ENCODE results near the gene APLF. TPM values are rescaled to one million over a fixed set of nuclear protein-coding genes. Genes with fewer than 3 reads are reported as not detected.
"Not testable (repeated sequence)": the region's sequence is repeated elsewhere in the genome, so short reads cannot be mapped to it uniquely, and the experiment has no call there.

Gene APLF
- total and polyA plus RNA-seq, 4 donors = 0.18 to 3.8 (median 1.0) TPM

DNA sequence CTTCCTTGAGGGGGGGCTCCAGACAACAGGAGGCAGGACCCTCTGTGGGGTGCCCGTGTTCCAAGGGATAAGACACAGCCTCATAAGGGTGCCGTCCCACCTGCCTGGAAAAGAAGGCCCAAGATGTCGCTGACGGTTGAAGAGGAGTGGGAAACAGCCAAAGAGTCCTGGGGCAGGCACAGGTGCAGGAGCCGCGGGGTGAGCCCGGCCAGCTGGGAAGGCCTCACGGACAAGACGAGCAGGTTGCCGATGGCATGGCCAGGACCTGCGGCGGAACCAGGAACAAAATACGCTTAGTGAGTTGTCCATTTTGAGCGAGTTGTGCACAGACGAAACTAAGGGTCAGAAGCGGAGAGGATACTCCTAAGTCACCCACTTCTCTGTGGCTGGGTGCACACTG lies 61.8 kb downstream of the APLF start:
- not testable (repeated sequence) for DNase-seq (ENCODE audit: low spot score); H3K27ac ChIP-seq (ENCODE audit: low read depth in 1 of 2, low read length in 2 of 2)
- 99% methylated on average over 16 of the region's 16 CpGs for WGBS

DNA sequence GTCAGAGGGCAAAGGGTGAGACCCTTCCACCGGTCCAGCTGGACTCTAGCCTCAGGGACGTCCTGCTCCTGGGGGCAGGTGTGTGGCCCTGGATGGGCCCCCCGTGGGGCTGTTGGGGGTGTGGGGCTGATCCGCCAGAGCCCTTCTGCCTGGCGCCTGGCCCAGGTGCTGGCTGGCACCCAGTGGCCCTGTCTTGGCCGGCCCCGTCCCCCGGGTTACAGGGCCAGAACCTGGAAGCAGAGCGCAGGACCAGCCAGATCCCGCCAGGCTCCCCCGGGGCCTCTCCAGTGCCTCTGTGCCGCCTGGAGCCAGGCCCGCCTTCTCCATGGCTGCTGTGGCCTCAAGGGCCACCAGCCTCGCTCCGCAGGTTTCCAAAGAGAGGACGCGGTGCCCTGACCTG lies 62.3 kb downstream of the APLF start:
- H3K36me3 ChIP-seq (ENCODE audit: control insufficient read depth in 4 of 4, insufficient read depth in 3 of 4, low read depth in 1 of 4, low read length in 3 of 4); H3K27me3 ChIP-seq (ENCODE audit: control insufficient read depth in 4 of 4, insufficient read depth in 4 of 4, low read length in 3 of 4); H3K9me3 ChIP-seq (ENCODE audit: control insufficient read depth in 4 of 4, low read length in 3 of 4); DNase-seq (ENCODE audit: low spot score); H3K27ac ChIP-seq (ENCODE audit: low read depth in 1 of 2, low read length in 2 of 2); H3K9ac ChIP-seq (ENCODE audit: low read depth in 1 of 2, low read length in 2 of 2); H3K4me1 ChIP-seq (ENCODE audit: control insufficient read depth in 4 of 4, insufficient read depth in 4 of 4, low read length in 3 of 4); H3K4me3 ChIP-seq (ENCODE audit: low read depth in 1 of 3, low read length in 3 of 3): not testable (repeated sequence)
- 99% methylated on average over 17 of the region's 17 CpGs for WGBS

More for the DNA sequence above, 61.8 kb downstream of the APLF start:
- H3K9me3 ChIP-seq (ENCODE audit: control insufficient read depth in 4 of 4, low read length in 3 of 4); H3K4me3 ChIP-seq (ENCODE audit: low read depth in 1 of 3, low read length in 3 of 3); H3K36me3 ChIP-seq (ENCODE audit: control insufficient read depth in 4 of 4, insufficient read depth in 3 of 4, low read depth in 1 of 4, low read length in 3 of 4); H3K9ac ChIP-seq (ENCODE audit: low read depth in 1 of 2, low read length in 2 of 2); H3K27me3 ChIP-seq (ENCODE audit: control insufficient read depth in 4 of 4, insufficient read depth in 4 of 4, low read length in 3 of 4); H3K4me1 ChIP-seq (ENCODE audit: control insufficient read depth in 4 of 4, insufficient read depth in 4 of 4, low read length in 3 of 4): not testable (repeated sequence)

DNA sequence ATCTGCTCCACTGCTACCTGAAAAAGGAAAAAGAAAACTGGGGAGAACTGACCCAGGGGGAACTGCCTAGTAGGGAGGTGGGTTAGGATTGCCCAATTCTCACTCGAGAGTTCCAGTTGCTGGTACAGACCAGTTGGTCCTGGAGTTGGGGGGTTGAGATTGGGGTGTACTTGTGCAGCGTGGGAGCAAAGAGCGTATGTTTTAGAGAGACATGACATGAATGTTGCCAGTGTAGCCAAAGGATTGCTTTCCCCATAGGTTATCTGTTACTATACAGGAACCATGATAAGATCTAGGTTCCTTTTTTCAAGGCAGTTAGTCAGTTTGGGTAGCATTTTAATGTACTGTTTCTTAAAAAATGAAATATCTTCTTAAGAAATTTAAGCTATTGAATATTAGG lies 68.6 kb downstream of the APLF start:
- H3K4me1 ChIP-seq (ENCODE audit: control insufficient read depth in 4 of 4, insufficient read depth in 4 of 4, low read length in 3 of 4) = no peaks in the 10 kb centered on the region
- no peak for DNase-seq (ENCODE audit: low spot score)
- H3K9ac ChIP-seq (ENCODE audit: low read depth in 1 of 2, low read length in 2 of 2) = no peak overlapping the region
- H3K27ac ChIP-seq (ENCODE audit: low read depth in 1 of 2, low read length in 2 of 2) = no peak overlapping the region
- 87% methylated on average over 3 of the region's 3 CpGs for WGBS
- H3K9me3 ChIP-seq (ENCODE audit: control insufficient read depth in 4 of 4, low read length in 3 of 4) = no peaks in the 10 kb centered on the region
- H3K36me3 ChIP-seq (ENCODE audit: control insufficient read depth in 4 of 4, insufficient read depth in 3 of 4, low read depth in 1 of 4, low read length in 3 of 4) = peaks cover 0 to 4% (median 1%) of the 10 kb centered on the region in 4 donors
- H3K27me3 ChIP-seq (ENCODE audit: control insufficient read depth in 4 of 4, insufficient read depth in 4 of 4, low read length in 3 of 4) = no peaks in the 10 kb centered on the region
- no peak overlapping the region for H3K4me3 ChIP-seq (ENCODE audit: low read depth in 1 of 3, low read length in 3 of 3)
- TF ChIP-seq RXRA (IDR thresholded peaks at IDR 0.05) (no peak), RAD21 (IDR thresholded peaks at IDR 0.05) (no peak), HNF4G (IDR thresholded peaks at IDR 0.05) (no peak)
- TF ChIP-seq, protein P1, sequence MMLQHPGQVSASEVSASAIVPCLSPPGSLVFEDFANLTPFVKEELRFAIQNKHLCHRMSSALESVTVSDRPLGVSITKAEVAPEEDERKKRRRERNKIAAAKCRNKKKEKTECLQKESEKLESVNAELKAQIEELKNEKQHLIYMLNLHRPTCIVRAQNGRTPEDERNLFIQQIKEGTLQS (IDR thresholded peaks at IDR 0.05) = no peak

DNA sequence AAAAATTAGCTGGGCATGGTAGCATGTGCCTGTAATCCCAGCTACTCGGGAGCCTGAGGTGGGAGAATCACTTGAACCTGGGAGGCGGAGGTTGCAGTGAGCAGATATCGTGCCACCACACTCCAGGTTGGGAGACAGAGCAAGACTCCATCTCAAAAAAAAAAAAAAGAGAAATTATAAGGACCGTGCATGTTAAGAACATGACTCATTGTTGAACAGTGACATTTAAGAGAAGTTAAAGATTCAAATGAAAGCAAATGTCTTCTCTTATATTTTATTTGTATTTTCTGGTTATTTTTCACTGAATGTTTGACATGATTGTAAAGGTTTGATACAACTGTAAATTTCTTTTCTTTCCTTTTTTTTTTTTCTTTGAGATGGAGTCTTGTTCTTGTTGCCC lies 69.6 kb downstream of the APLF start:
- Histone ChIP-seq H3K27me3 (ENCODE audit: control insufficient read depth in 4 of 4, insufficient read depth in 4 of 4, low read length in 3 of 4) (no peaks in the 10 kb centered on the region), H3K4me3 (ENCODE audit: low read depth in 1 of 3, low read length in 3 of 3) (no peak overlapping the region), H3K9ac (ENCODE audit: low read depth in 1 of 2, low read length in 2 of 2) (no peak overlapping the region), H3K9me3 (ENCODE audit: control insufficient read depth in 4 of 4, low read length in 3 of 4) (no peaks in the 10 kb centered on the region), H3K4me1 (ENCODE audit: control insufficient read depth in 4 of 4, insufficient read depth in 4 of 4, low read length in 3 of 4) (no peaks in the 10 kb centered on the region), H3K36me3 (ENCODE audit: control insufficient read depth in 4 of 4, insufficient read depth in 3 of 4, low read depth in 1 of 4, low read length in 3 of 4) (peaks cover 0 to 4% (median 1%) of the 10 kb centered on the region in 4 donors), H3K27ac (ENCODE audit: low read depth in 1 of 2, low read length in 2 of 2) (no peak overlapping the region)
- WGBS = 94% methylated on average over 4 of the region's 4 CpGs
- DNase-seq (ENCODE audit: low spot score) = no peak
- TF ChIP-seq GABPA (IDR thresholded peaks at IDR 0.05 in 1 of 2, conservative IDR thresholded peaks at IDR 0.05 in 1 of 2) = no peak
- TF ChIP-seq, protein P2, sequence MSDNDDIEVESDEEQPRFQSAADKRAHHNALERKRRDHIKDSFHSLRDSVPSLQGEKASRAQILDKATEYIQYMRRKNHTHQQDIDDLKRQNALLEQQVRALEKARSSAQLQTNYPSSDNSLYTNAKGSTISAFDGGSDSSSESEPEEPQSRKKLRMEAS (IDR thresholded peaks at IDR 0.05) = no peak
- no peak for TF ChIP-seq EGR1 (IDR thresholded peaks at IDR 0.05; ENCODE audit: low read depth in 2 of 2)
- no peak for TF ChIP-seq TAF1 (conservative IDR thresholded peaks at IDR 0.05)
- no peak for TF ChIP-seq FOXA2 (IDR thresholded peaks at IDR 0.05)
- TF ChIP-seq RAD21 (IDR thresholded peaks at IDR 0.05) = no peak
- no peak for TF ChIP-seq FOXA1 (IDR thresholded peaks at IDR 0.05)
- no peak for TF ChIP-seq RXRA (IDR thresholded peaks at IDR 0.05)
- TF ChIP-seq HNF4A (conservative IDR thresholded peaks at IDR 0.05) = no peak
- TF ChIP-seq NR2F2 (IDR thresholded peaks at IDR 0.05) = no peak
- TF ChIP-seq SP1 (IDR thresholded peaks at IDR 0.05) = no peak
- TF ChIP-seq, protein P1 (IDR thresholded peaks at IDR 0.05) = no peak
- no peak for TF ChIP-seq YY1 (IDR thresholded peaks at IDR 0.05)
- TF ChIP-seq, protein P3, sequence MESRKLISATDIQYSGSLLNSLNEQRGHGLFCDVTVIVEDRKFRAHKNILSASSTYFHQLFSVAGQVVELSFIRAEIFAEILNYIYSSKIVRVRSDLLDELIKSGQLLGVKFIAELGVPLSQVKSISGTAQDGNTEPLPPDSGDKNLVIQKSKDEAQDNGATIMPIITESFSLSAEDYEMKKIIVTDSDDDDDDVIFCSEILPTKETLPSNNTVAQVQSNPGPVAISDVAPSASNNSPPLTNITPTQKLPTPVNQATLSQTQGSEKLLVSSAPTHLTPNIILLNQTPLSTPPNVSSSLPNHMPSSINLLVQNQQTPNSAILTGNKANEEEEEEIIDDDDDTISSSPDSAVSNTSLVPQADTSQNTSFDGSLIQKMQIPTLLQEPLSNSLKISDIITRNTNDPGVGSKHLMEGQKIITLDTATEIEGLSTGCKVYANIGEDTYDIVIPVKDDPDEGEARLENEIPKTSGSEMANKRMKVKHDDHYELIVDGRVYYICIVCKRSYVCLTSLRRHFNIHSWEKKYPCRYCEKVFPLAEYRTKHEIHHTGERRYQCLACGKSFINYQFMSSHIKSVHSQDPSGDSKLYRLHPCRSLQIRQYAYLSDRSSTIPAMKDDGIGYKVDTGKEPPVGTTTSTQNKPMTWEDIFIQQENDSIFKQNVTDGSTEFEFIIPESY (IDR thresholded peaks at IDR 0.05) = no peak
- TF ChIP-seq, protein P4, sequence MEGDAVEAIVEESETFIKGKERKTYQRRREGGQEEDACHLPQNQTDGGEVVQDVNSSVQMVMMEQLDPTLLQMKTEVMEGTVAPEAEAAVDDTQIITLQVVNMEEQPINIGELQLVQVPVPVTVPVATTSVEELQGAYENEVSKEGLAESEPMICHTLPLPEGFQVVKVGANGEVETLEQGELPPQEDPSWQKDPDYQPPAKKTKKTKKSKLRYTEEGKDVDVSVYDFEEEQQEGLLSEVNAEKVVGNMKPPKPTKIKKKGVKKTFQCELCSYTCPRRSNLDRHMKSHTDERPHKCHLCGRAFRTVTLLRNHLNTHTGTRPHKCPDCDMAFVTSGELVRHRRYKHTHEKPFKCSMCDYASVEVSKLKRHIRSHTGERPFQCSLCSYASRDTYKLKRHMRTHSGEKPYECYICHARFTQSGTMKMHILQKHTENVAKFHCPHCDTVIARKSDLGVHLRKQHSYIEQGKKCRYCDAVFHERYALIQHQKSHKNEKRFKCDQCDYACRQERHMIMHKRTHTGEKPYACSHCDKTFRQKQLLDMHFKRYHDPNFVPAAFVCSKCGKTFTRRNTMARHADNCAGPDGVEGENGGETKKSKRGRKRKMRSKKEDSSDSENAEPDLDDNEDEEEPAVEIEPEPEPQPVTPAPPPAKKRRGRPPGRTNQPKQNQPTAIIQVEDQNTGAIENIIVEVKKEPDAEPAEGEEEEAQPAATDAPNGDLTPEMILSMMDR (IDR thresholded peaks at IDR 0.05; ENCODE audit: low read depth, low read length, missing input control) = no peak
- TF ChIP-seq JUND (IDR thresholded peaks at IDR 0.05) = no peak

Measured in liver (tissue), 9 donors.